CD4-positive, CD25-positive, alpha-beta regulatory T cell (primary cell): Measurements from ENCODE around the gene ERAP2. TPM values are rescaled to one million over a fixed set of nuclear protein-coding genes. Genes with fewer than 3 reads are reported as not detected.

ENCODE experiments used
- ATAC-seq, 2 donors: fragments of 150-1000 bp; cut with Tn5 transposase; one replicate each; pipeline ENCODE4 v1.10.0; 2021; ENCODE audit warnings: low read depth in 2 of 2, moderate number of reproducible peaks in 2 of 2, moderate library complexity in 1 of 2
- DNase-seq, 3 donors: peaks; one replicate each; pipeline versions ENCODE4 v3.0.0 to v3.0.0-alpha.2; 2012 to 2022; ENCODE audit warnings: mixed read lengths in 1 of 3
- H3K27ac ChIP-seq: one replicate; pipeline ENCODE4 v1.7.0; 2013; ENCODE audit warnings: mild to moderate bottlenecking, low read length; ENCODE audit not compliant: insufficient read depth, poor library complexity, severe bottlenecking
- H3K27me3 ChIP-seq: one replicate; pipeline ENCODE4 v1.7.0; 2013; ENCODE audit warnings: low read length; ENCODE audit not compliant: control insufficient read depth, insufficient read depth
- H3K36me3 ChIP-seq: one replicate; pipeline ENCODE4 v1.7.0; 2013; ENCODE audit warnings: mild to moderate bottlenecking, low read length, moderate library complexity; ENCODE audit not compliant: control insufficient read depth, insufficient read depth
- H3K4me1 ChIP-seq: 2 replicates; pipeline ENCODE4 v1.7.0; 2013; ENCODE audit warnings: mild to moderate bottlenecking, low read length; ENCODE audit not compliant: insufficient read depth, control insufficient read depth, poor library complexity, severe bottlenecking
- H3K4me3 ChIP-seq: one replicate; pipeline ENCODE4 v1.7.0; 2013; ENCODE audit warnings: low read depth, mild to moderate bottlenecking, low read length, moderate library complexity
- H3K9me3 ChIP-seq, 2 experiments: 1 replicate in 1 of 2; 2 replicates in 1 of 2; pipeline ENCODE4 v1.7.0; 2013; ENCODE audit warnings: low read length in 2 of 2, mild to moderate bottlenecking in 1 of 2, moderate library complexity in 1 of 2; ENCODE audit not compliant: control insufficient read depth in 2 of 2
- H3K27ac Mint-ChIP-seq, 3 donors: one replicate each; pipeline ENCODE4 v1.8.0; 2020 to 2022; ENCODE audit warnings: mild to moderate bottlenecking in 3 of 3, mixed read lengths in 3 of 3, moderate library complexity in 2 of 3
- H3K27me3 Mint-ChIP-seq: one replicate; pipeline ENCODE4 v1.8.0; 2022; ENCODE audit warnings: mild to moderate bottlenecking, mixed read lengths
- H3K36me3 Mint-ChIP-seq: one replicate; pipeline ENCODE4 v1.8.0; 2020; ENCODE audit warnings: mixed read lengths
- H3K4me1 Mint-ChIP-seq, 4 donors: one replicate each; pipeline ENCODE4 v1.8.0; 2020 to 2022; ENCODE audit warnings: mixed read lengths in 4 of 4, mild to moderate bottlenecking in 1 of 4
- H3K4me3 Mint-ChIP-seq, 4 donors: one replicate each; pipeline ENCODE4 v1.8.0; 2020 to 2022; ENCODE audit warnings: mild to moderate bottlenecking in 4 of 4, mixed read lengths in 4 of 4, moderate library complexity in 3 of 4
- H3K9me3 Mint-ChIP-seq, 7 donors: one replicate each; pipeline ENCODE4 v1.8.0; 2020 to 2022; ENCODE audit warnings: mixed read lengths in 7 of 7, mild to moderate bottlenecking in 3 of 7, moderate library complexity in 2 of 7
- polyA plus RNA-seq, 4 donors: library from polyadenylated mRNA; unstranded; fragments of 300-500 nt; fragmentation: Illumina TruSeq; gene quantifications; one replicate each; pipeline ENCODE4 v1.2.3, GENCODE V29; 2021
- total RNA-seq: library from RNA; stranded (reverse); gene quantifications from one replicate; pipeline ENCODE4 v1.2.3, GENCODE V29; 2022

Gene ERAP2
- total and polyA plus RNA-seq, 5 donors from 2014 or later: 9.5 to 134 (median 117) TPM

DNA sequence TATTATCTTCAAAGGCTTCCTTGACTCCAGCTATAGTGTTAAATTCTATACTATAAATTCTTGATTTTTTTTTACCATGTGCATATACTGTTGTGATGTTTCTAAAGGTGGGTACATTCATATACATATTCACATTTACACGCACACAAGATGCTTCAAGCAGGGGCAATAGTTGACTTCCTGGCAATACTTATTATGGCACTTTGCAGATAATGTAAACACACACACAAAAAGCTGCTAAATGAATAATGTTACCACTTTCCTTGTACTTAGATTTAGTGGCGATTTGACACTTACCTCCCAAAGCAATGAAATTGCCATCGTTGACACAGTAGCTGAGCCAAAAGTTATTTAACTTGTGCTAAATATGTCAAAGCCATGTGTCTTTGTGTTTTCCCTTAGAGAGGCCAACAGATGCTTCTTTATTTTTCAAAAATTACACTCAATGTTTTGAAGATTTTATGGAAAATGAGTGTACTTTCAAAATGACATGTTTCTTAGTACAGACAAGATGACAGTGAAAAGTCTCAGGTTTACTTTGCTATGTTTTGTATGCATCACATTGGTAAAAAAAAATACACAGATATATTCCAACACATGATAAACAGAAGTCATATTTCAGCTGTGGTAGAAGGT lies 12.2 kb upstream of the ERAP2 start:
- no peaks in the 10 kb centered on the region for H3K36me3 Mint-ChIP-seq
- H3K27ac Mint-ChIP-seq: no peak overlapping the region
- no peak overlapping the region for H3K4me3 ChIP-seq
- H3K27me3 ChIP-seq: no peaks in the 10 kb centered on the region
- no peaks in the 10 kb centered on the region for H3K9me3 Mint-ChIP-seq
- H3K4me1 Mint-ChIP-seq: peaks cover 4 to 6% (median 5%) of the 10 kb centered on the region in 4 donors
- no peak for ATAC-seq
- no peaks in the 10 kb centered on the region for H3K27me3 Mint-ChIP-seq
- H3K4me3 Mint-ChIP-seq: no peak overlapping the region
- DNase-seq: no peak
- H3K4me1 ChIP-seq: peaks cover under 1% of the 10 kb centered on the region
- H3K27ac ChIP-seq: no peak overlapping the region
- no peaks in the 10 kb centered on the region for H3K9me3 ChIP-seq
- H3K36me3 ChIP-seq: no peaks in the 10 kb centered on the region

DNA sequence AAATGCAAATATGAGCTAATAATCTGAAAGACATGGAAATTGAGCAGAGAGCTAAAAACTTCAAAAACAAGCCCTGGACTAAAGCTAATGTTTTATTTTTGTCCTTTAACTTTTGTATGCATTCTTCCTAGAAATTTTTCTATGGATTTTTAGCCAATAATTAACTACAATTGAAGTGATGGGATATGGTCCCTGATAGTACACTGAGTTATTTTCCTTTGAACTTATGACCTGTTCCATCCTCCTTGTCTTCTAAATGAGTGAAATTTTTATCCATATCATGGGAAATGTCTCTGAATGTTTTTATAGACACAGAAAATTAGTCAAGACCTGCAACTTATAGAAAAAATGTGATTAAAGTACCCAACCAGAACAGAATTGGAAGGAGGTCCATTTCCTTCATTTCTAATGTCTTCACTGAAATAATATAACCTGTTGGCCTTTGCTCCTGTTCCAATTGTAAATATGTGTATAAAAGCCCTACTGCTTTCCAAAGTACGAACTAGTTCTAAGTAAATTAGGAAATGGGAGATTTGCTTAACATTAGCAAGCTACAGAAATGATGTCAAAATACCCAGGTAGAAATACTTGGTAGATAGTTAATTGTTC lies 11.3 kb upstream of the ERAP2 start:
- H3K27me3 ChIP-seq: no peaks in the 10 kb centered on the region
- Mint-ChIP-seq H3K4me3 (no peak overlapping the region), H3K27ac (no peak overlapping the region), H3K27me3 (no peaks in the 10 kb centered on the region), H3K36me3 (no peaks in the 10 kb centered on the region), H3K9me3 (no peaks in the 10 kb centered on the region), H3K4me1 (peaks cover 9 to 15% (median 14%) of the 10 kb centered on the region in 4 donors)
- peaks cover 10% of the 10 kb centered on the region for H3K4me1 ChIP-seq
- ATAC-seq (no peak), DNase-seq (no peak)
- no peak overlapping the region for H3K4me3 ChIP-seq
- H3K27ac ChIP-seq: no peak overlapping the region
- H3K36me3 ChIP-seq: no peaks in the 10 kb centered on the region
- no peaks in the 10 kb centered on the region for H3K9me3 ChIP-seq

GRCh38 chr5:96868603-96869371 lies 7.5 kb upstream of the ERAP2 start:
- no peaks in the 10 kb centered on the region for H3K36me3 ChIP-seq
- H3K4me1 ChIP-seq: peaks cover 36% of the 10 kb centered on the region
- H3K9me3 ChIP-seq: no peaks in the 10 kb centered on the region
- Mint-ChIP-seq H3K4me1 (peaks cover 34 to 48% (median 45%) of the 10 kb centered on the region in 4 donors), H3K27me3 (no peaks in the 10 kb centered on the region), H3K27ac (peak overlapping the region; percentile 73 to 89 (median 81)), H3K4me3 (peak overlapping the region in 1 of 4 donors; percentile 23), H3K9me3 (no peaks in the 10 kb centered on the region), H3K36me3 (no peaks in the 10 kb centered on the region)
- ATAC-seq (peak; percentile 91 to 93), DNase-seq (peak in 2 of 3 donors; percentile 70 to 86)
- H3K27ac ChIP-seq: no peak overlapping the region
- no peak overlapping the region for H3K4me3 ChIP-seq
- H3K27me3 ChIP-seq: no peaks in the 10 kb centered on the region

DNA sequence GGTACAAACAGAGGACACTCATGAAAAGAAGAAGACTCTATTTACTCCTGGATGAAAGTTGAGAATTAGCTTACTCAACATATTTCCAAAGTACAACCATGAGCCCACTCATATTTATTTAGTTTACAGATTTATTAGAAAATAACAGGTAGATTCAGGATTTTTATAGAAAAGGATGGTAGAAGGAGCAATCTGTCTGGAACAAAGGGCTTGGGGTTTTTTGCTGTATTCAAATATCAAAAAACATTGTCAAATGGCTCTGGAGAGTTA lies 7.0 kb upstream of the ERAP2 start:
- Histone ChIP-seq H3K27me3 (no peaks in the 10 kb centered on the region), H3K9me3 (no peaks in the 10 kb centered on the region), H3K27ac (no peak overlapping the region), H3K4me3 (no peak overlapping the region), H3K36me3 (no peaks in the 10 kb centered on the region), H3K4me1 (peaks cover 40% of the 10 kb centered on the region)
- Mint-ChIP-seq H3K36me3 (no peaks in the 10 kb centered on the region), H3K27me3 (no peaks in the 10 kb centered on the region), H3K9me3 (no peaks in the 10 kb centered on the region), H3K4me3 (peak overlapping the region in 1 of 4 donors; percentile 23), H3K4me1 (peaks cover 34 to 53% (median 49%) of the 10 kb centered on the region in 4 donors), H3K27ac (peak overlapping the region; percentile 73 to 89 (median 81))
- DNase-seq (no peak), ATAC-seq (no peak)

GRCh38 chr5:96870094-96871026 lies 5.9 kb upstream of the ERAP2 start:
- H3K4me3 Mint-ChIP-seq: peak overlapping the region; percentile 33 to 70 (median 52)
- H3K36me3 Mint-ChIP-seq: no peaks in the 10 kb centered on the region
- ATAC-seq (peak in 1 of 2 donors; percentile 29), DNase-seq (peak in 1 of 3 donors; percentile 76)
- peak overlapping the region; percentile 73 to 96 (median 95) for H3K27ac Mint-ChIP-seq
- no peaks in the 10 kb centered on the region for H3K9me3 Mint-ChIP-seq
- Histone ChIP-seq H3K9me3 (no peaks in the 10 kb centered on the region), H3K36me3 (no peaks in the 10 kb centered on the region), H3K4me3 (peak overlapping the region; percentile 67), H3K27ac (peak overlapping the region; percentile 68), H3K27me3 (no peaks in the 10 kb centered on the region), H3K4me1 (peaks cover 41% of the 10 kb centered on the region)
- no peaks in the 10 kb centered on the region for H3K27me3 Mint-ChIP-seq
- peaks cover 42 to 64% (median 57%) of the 10 kb centered on the region in 4 donors for H3K4me1 Mint-ChIP-seq

- H3K36me3 ChIP-seq: no peaks in the 10 kb centered on the region
- H3K4me3 Mint-ChIP-seq: peak overlapping the region; percentile 33 to 70 (median 52)
- ATAC-seq (no peak), DNase-seq (no peak)
- H3K36me3 Mint-ChIP-seq: no peaks in the 10 kb centered on the region
- H3K4me1 ChIP-seq: peaks cover 47% of the 10 kb centered on the region
- no peaks in the 10 kb centered on the region for H3K9me3 ChIP-seq
- no peaks in the 10 kb centered on the region for H3K27me3 Mint-ChIP-seq
- H3K9me3 Mint-ChIP-seq: no peaks in the 10 kb centered on the region
- H3K27me3 ChIP-seq: no peaks in the 10 kb centered on the region
- H3K27ac ChIP-seq: peak overlapping the region; percentile 68
- peak overlapping the region; percentile 67 for H3K4me3 ChIP-seq
- H3K4me1 Mint-ChIP-seq: peaks cover 48 to 70% (median 64%) of the 10 kb centered on the region in 4 donors
- peak overlapping the region; percentile 73 to 96 (median 95) for H3K27ac Mint-ChIP-seq
These were observed 5.3 kb upstream of the ERAP2 start for GRCh38 chr5:96871027-96871399.

DNA sequence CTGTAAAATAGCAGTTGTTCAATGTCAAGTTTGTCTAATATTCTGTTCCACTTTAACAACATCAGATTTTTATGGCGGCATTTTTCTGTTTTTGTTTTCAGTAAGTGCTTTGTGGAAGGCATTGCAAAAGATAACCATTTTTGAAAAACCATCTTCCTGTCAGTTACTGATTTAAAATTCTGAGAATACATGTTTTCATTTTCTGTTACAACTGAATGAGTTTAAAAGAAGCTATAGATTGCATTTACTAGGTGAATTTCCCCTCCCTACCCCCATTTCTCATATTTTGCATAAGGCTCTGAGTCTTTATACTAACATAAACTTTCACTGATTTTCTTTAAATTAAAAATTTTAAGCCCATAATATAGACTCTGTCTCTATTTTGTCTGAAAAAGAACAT lies 4.6 kb upstream of the ERAP2 start:
- Histone ChIP-seq H3K36me3 (no peaks in the 10 kb centered on the region), H3K4me1 (peaks cover 49% of the 10 kb centered on the region), H3K4me3 (peak overlapping the region; percentile 67), H3K27me3 (no peaks in the 10 kb centered on the region), H3K9me3 (no peaks in the 10 kb centered on the region), H3K27ac (peak overlapping the region; percentile 68)
- peak in 1 of 3 donors; percentile 81 for DNase-seq
- Mint-ChIP-seq H3K4me3 (peak overlapping the region; percentile 33 to 70 (median 52)), H3K27me3 (no peaks in the 10 kb centered on the region), H3K9me3 (no peaks in the 10 kb centered on the region), H3K4me1 (peaks cover 54 to 76% (median 67%) of the 10 kb centered on the region in 4 donors), H3K36me3 (no peaks in the 10 kb centered on the region), H3K27ac (peak overlapping the region; percentile 73 to 96 (median 95))
- ATAC-seq: peak; percentile 28 to 29
